Measurements from ENCODE around the gene OGA.

The OGA gene

DNA sequence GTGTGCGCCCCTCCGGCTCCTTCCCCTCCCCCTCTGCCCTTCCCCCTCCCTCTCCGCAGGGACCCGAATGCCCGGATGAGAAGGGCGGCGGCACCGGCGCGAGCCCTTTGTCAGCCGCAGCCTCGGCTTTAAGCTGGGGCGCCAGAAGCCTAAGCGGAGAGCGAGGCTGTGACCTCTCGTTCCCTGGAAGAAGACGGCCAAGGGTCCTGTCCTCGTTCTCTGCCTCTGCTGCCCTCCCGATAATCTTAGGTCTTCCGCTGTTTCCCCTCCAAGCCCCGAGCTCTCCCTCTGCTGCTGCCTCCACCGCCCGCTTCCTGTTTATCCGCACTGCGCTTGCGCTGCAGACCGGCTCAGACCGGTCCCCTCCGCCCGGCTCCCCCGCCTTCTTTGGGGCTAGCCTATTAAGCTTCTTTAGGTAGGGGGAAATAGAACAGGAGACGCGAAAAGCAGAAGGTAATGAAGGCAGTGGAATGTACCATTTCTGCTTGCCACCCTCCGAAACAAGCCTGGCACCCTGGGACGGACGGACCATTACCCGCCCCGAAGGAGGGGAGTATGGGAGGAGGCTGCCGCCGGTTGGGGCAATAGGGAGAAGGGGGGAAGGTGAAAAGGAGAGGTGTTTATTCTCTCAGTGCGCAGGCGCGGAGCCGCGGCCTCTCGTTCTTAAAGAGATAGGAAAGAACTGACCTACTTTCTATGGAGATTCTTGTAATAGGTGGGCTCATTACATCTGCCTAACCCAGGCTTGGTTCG is at the start of gene OGA:
Gene OGA (minus strand): TSS at position 326 of the 753 bp plus-strand sequence. CDS start 422 bp downstream, outside the sequence.
- peak; percentile 77 to 92 (median 88) for DNase-seq (ENCODE audit: low read depth in 2 of 3, low spot score in 2 of 3)

DNA sequence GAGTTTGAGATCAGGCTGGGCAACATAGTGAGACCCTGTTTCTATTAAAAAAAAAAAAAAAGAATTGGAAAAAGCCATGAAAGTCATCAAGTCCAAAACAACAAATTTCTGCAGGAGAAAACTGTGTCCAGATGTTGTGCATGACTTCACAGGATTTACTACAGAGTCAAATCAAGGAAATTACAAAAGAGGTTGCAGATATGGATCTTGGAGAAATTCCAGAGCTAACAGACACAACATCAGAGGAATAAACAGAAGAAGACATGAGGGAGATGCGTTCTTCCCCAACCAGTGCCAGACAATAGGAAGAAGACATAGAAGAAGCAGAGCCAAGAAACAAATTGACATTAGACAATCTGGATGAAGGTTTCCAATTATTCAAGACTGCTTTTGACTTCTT is 49.7 kb upstream of the OGA start:
- no peak for DNase-seq (ENCODE audit: low read depth in 2 of 3, low spot score in 2 of 3)

DNA sequence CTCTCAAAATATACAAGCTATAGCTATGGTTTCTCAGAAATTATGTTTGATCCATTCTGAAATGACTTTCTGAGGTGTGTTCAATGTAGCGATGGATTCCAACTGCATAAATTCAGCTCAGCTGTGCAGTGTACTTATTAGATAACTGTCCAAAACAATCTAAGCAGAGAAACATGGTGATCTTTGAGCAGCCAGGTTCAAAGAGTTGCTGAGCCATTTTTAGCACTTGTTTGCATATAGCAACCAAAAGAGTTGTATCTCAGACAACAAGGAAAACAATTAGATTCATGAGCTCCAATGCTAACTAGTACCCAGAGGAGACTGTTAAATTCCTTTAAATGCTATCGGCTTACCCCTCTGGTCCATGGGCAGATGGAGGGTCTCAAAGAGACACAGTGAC is 41.3 kb upstream of the OGA start:
- DNase-seq (ENCODE audit: low read depth in 2 of 3, low spot score in 2 of 3): no peak

DNA sequence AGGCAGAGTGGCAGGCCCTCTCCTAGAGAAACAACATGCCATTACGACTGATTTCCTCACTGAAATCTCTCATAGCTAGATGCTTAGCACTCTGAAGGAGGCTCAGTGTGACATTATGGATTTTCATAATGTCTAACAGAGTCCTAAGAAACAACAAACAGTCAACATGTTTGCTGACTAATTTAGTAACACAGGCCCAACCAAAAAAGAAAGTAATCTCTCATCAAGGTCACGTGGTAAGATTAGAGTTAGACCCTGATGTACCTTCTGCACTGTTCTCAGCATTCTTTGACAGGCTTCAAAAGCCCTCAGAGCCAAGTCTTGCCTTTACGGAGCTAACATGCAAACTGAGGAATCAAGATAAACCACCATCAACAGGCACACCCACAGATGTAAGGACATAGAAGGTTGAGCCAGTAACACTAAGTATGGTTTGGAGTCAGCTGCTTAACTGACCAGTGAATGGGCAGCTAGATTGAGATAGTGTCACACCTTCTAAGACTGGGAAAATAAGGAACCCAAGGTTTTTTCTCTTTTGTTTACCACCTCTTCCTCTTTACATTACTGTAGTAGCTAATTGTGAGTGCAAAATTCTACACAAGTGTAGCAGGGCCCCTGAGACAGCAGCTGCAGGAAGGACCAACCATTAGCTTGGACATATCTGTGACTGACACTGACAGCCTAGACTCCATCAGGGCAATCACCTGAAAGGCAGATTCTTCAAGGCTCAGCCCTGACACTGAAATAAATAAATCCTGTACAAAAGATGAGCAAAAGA is 40.7 kb upstream of the OGA start:
- no peak for DNase-seq (ENCODE audit: low read depth in 2 of 3, low spot score in 2 of 3)

DNA sequence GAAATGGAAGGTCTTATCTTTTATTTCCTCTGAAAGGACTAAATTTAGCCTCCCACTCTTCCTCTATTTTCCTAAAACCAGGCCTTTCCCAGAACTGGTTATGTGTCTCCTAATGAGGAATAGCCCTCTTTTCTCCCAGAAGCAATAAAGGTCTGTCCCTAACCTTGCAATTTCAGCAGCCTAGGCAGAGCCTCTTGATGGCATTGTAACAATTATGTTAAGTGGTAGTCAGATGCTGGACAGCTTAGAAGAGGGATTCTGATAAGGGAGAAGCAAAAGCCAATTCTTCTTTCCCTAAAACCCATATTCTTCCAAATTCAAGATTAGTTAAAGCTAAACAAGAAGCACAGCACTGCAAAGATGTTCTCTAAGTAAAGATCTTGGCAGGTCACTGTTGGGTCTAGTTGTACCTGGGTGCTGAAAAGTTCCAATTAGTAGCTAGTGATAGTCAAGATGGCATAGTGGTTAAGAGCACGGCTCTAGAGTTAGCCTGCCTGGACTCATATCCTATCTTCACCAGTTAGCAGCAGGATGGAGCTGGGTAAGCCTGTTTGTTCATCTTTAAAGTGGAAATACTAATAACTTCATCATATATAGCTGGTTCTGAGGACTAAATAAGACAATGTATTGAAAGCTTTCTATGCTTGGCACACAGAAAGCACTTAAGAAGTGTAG is 39.7 kb upstream of the OGA start:
- DNase-seq (ENCODE audit: low read depth in 2 of 3, low spot score in 2 of 3): no peak

DNA sequence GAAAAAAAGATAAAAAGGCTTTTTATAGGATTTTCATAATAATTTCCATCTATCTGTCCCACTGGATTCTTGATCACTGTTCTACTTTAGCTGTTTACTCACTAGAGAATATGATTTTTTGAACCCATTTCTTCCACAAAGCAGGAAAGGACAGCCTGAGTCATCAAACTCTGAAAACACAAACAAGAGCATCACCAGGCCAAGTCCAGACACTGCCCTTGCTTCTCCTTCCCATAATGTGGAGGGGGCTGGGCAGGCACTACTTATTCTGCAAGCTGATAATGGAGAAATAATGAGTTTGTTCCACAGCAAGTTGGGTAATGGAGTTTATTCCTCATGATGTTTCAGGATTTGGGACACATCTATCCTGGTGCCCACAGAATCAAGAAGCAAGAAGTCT is 38.4 kb upstream of the OGA start:
- no peak for DNase-seq (ENCODE audit: low read depth in 2 of 3, low spot score in 2 of 3)

DNA sequence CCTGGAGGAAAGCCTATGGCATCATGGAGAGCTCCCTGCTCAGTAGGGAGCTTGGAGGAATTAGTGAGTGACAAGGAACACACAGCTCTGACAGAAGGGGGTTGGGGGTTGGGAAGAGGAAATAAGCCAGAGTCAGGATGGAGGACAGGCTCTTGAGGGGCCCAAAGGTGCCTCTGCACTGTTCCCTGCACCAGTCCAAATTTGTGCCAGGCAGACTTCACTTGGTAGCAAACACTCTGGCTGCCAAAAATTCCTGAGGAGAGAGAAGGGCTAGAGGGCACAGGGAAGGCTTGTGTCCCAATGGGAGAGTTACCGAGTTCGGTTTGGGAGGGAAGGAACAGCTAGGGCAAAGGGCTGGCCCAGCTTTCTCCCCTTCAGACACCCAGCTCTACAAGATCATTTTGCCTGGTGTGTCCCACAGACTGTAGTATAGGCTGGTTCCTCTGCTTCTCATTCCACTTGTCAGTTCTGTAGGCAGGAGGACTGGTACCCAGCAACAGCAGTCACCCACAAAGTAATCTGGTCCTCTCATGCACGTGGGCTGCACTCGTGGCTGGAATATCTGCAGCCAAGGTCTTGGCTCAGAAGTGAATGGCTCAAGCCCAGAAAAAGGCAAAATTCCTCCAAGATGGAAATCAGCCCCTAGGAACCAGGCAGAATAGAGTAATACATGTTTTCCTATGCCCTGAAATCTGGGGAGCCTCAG is 33.3 kb upstream of the OGA start:
- DNase-seq (ENCODE audit: low read depth in 2 of 3, low spot score in 2 of 3): no peak

DNA sequence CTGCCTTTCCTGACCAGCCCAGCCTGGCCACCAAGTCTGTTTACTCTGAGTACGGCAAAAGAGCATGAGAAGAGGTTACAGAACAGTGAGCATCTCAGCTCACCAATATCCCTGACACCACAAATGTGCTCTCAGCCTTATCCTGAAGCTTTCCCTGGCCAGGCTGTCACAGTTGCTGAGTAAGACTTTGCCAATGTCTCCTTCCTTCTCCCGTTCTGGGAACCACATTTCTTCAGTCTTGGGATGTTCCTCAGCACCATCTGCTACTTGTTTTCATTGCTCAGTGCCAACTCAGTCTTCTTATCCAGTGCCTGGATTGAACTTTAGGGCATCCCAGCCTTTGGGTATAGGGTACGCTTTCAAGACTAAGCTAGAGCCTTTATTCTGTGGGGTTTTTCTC is 32.5 kb upstream of the OGA start:
- no peak for DNase-seq (ENCODE audit: low read depth in 2 of 3, low spot score in 2 of 3)

DNA sequence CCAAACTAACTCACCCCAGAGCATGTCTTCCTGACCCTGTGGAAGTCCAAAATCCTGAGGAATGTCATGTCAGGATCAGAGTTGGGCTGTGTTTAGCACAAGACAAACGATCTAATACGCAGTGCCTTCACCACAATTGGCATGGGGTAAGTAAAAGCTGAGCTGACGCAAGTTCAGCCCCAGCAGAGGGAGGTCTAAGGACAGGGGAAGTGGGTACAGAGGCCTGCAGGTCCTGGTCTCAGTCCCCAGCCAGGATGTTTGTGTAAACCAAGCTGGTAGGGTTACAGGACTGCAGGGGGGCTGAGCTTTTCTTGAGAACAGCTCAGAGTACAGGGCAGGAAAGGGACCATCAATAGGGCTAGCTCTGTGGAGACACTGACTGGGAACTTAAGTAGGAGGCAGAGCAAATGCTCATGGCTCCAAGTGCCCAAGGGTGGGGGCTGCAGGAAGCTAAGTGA is 30.7 kb upstream of the OGA start:
- DNase-seq (ENCODE audit: low read depth in 2 of 3, low spot score in 2 of 3): no peak

DNA sequence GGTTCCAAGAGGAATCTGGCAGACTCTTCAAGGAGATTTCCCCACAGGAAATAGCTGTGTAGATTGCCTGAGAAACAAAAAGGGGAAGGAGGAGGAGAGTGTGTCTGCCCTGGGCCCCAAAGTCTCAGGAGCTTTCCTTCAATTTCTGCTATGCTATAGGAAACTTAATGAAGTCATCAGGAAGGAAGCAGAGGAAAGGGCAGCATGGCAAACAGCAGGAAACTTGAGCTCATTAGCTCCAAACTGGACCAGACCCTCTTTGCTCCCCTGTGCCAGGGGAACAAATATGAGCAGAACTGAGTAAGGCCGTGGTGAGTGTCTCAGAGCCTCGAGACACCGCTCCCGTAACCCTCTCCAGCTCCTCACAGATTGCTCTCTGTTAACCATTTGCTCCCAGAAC is 30.2 kb upstream of the OGA start:
- no peak for DNase-seq (ENCODE audit: low read depth in 2 of 3, low spot score in 2 of 3)

DNA sequence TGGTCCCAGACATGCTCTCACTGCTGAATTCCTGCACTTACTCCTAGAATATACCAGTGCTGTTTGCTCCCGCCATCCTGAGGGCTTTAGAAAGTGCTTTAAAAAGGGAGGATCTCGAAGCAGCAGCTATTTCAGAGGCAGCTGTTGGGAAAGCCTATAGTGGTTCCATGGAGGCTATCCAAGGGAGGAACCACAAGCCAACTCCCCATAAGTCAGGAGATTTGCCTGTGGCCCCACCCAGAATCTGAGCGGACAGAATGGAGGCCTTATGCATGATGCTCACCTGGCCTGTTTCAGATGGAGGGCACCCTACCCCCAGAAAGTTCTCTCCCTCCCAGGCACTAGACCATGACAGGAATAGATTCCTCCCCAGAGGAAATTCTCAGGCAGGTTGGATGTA is 27.6 kb upstream of the OGA start:
- DNase-seq (ENCODE audit: low read depth in 2 of 3, low spot score in 2 of 3): no peak

DNA sequence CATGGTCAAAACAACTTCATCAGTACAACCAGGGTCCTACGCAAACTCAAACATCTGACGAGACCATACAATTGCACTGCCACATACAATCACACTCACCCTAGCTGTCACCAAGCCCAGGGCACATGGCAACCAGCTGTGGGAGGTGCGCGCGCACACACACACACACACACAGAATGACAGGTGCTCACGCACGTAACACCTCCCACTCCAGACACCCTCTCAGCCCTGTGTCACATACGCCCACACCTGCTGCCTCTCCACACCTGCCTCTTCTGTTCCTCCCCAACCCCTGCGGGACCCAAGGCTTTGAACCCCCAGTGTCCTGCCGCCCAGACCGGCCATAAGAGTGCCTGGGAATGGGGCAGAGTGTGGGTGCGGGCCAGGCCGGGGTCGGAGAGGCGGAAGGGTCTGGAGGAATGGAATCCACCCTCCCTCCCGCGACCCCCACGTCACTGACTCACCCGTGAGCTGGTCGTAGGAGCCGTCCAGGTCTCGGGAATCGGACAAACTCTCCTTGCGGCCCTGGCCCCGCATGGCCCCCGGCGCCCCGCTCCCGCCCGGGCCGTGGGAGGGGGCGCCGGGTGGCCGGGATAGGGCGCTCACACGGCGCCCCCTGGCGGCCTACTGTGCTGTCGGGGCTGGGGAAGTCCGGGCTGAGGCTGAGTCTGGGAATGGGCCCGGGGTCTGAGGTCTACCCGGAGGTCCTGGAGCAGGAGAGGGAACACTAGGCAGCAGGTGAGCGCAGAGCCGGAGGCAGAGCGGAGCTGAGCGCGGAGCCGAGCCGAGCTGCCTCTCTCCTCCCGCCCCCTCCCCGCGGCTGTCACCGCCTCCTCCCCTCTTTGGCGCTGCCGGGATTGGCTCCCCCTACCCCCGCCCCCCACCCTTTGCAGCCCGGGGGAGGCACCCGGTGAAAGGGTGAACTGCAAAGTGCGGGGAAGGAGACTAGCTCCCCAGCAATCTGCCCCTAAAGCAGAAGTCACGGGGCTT is 25.1 kb upstream of the OGA start, which contains the start of gene KCNIP2:
Gene KCNIP2 (minus strand): TSS at position 769 of the 990 bp plus-strand sequence. CDS start 232 bp downstream, at position 537.
- no peak for DNase-seq (ENCODE audit: low read depth in 2 of 3, low spot score in 2 of 3)

DNA sequence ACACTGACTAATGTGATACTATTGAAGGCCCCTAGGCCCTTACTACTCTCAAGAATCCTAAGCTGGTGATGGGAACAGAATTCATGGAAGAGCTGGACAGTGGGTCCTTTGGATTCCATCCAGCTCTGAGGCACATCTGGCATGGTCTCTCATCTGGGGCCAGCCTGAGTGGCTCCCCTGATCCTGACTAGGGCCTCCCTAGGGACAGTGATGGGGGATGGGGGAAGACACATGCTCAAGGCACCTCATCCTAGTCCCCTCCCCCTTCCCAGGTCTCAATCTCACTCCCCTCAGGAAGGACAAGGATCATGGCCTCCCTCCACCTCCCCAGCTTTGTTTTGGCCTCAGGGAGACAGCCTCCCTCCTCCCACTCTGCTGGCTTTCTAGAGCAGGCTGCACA is 23.6 kb upstream of the OGA start:
- no peak for DNase-seq (ENCODE audit: low read depth in 2 of 3, low spot score in 2 of 3)

DNA sequence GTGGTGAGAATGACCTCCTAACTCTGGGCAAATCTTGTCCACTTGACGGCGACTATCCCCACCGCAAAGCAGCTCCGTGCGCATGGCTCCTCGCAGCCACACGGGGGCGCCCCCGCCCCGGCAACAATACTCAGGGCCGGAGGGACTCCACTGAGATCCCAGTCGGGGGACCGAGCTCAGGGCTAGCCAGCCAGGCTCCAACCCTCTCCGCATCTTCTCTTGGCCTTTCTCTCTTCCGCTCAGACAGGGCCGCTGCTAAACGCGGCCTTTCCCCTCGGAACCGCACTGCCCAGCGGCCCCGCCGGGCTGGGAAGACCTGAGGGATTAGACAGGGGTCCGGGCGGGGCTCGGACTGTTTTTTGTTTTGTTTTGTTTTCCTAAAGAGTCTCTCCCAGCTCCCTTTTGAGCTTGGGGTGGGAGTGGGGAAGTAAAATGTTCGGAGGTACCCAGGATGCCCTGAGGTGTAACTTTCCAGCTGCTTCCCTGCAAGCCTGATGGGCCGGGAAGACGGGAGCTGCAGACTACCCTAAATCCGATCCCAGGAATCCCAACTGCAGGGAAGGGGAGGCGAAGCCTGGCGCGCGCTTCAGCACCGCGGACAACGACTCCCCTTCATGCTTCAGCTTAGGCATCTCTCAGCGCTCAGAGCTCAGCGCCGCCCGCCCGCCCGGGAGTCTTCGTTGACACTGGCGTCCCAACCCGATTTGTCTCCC is 22.7 kb upstream of the OGA start:
- peak; percentile 54 to 71 (median 58) for DNase-seq (ENCODE audit: low read depth in 2 of 3, low spot score in 2 of 3)

DNA sequence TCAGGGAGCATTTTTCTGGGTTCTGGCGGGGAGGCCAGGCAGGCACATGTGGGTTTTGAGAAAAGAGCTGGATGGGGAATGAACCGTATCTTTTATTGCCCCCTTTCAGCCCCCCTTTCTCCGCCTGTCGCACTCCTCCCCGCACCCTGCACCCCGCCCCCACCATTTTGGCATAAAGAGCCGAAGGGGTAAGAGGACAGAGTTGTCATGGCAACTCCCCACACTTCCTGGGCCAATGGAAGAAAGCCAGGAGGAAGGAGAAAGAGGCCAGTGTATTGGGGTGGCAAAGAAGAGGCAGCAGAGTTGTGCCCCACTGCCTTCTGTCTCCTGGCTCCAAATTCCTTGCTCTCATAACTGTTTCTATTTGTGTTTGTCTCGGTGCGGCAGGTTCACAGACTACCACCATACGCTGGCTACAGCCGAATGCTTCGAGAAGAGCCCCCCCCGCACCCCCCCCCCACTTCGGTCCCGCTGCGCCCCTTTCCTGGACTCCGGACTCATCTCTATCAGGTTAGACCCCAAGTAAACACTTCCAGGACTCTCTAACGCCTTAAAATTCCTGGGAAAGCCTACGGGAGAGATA is 21.9 kb upstream of the OGA start:
- DNase-seq (ENCODE audit: low read depth in 2 of 3, low spot score in 2 of 3): no peak

DNA sequence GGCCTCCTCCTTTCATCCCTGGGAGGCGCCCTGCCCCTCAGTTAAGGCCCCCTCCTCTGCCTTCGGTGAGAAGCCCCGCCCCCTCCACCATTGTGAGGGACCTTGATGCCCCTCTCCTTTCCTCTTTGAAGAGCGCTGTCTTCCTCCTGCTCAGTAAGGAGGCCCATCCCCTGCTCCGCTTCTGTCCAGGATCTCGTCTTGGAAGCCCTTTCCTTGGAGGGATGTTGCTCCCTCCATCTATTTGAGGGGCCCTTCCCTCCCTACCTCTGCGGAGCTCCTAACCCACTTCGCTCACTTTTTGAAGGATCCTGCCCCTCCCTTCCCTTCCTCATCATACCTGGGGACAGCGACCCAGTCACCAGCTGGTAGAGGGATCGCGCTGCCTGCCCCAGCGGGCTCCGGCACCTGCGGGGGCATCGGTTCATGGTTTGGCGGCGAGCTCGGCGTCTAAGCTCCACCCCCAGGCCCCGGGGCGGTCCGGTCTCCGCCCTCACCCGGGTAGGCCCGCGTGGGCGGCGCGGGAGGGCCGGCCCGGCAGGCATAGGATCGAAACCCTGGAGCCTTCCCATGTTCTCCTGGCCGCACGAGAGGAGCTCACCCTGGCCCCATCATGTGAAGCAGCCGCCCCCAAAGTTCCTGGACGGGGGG is 21.3 kb upstream of the OGA start:
- DNase-seq (ENCODE audit: low read depth in 2 of 3, low spot score in 2 of 3): peak in 2 of 3 experiments; percentile 36 to 37

DNA sequence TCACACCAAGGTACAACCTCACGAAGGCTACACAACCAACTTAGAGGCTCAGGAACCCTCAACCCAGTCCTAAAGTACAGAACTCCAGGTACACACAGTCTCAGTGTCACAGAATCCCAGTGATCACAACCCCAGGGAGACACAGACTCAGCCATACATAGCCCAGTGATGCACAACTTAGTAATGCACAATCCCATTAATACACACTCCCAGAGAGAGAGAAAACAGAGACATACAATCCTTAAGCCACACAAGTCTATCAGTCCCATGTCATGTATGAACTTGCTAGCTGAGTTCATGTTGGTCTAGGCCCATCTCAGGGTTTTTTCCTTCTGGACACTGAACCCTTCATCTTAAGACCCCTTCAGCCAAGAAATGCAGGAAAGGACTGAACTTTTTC is 20.8 kb upstream of the OGA start:
- no peak for DNase-seq (ENCODE audit: low read depth in 2 of 3, low spot score in 2 of 3)

DNA sequence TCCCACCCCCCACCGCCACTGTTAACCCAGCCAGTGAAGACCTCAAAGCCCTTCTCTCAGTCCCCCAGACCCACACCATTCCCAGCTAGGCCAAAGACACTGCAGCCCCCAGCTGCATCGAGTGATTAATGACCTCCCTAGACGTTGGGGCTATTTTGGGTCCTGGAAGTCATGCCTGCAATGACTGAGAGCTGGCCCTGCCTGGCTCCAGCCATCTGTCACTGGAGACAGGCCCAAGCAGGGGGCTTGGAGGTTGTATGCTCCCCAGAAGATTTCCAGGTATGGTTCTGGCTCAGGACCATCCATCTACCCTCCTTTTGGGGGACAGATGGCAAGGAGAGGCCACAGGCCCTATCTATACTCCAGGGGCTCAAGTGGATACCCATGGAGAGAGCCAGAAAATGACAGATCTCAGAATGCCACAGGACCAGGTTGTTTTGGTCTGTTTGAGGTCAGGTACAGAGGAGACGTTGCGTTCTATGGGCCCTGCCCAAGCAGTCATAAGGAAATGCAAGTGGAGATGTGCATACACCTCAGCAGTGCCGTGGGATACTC is 20.2 kb upstream of the OGA start:
- DNase-seq (ENCODE audit: low read depth in 2 of 3, low spot score in 2 of 3): no peak
